Right lobe of liver (tissue), 4 donors: ENCODE measurements around the gene ALDH18A1.

Experiments used
- POLR2A ChIP-seq: fragments of 450-650 bp; IDR thresholded peaks from one replicate; pipeline ENCODE4 v1.6.1; 2017; ENCODE audit warnings: antibody characterized with exemption, mild to moderate bottlenecking
- TF ChIP-seq, protein P1 (sequence below), 4 donors: fragments of 200-600 bp in 3 of 4; fragments of 450-650 bp in 1 of 4; IDR thresholded peaks; one replicate each; pipeline versions ENCODE4 v1.5.1 to v1.8.0; 2016 to 2022; ENCODE audit warnings: antibody characterized with exemption in 4 of 4, mild to moderate bottlenecking in 2 of 4
- donor health status: DM: no; HTN: no; CAD: no.
- donor health status: DM: no; HTN: no; CAD: no.
- donor health status: DM: no; HTN: yes; CAD: no.

DNA sequence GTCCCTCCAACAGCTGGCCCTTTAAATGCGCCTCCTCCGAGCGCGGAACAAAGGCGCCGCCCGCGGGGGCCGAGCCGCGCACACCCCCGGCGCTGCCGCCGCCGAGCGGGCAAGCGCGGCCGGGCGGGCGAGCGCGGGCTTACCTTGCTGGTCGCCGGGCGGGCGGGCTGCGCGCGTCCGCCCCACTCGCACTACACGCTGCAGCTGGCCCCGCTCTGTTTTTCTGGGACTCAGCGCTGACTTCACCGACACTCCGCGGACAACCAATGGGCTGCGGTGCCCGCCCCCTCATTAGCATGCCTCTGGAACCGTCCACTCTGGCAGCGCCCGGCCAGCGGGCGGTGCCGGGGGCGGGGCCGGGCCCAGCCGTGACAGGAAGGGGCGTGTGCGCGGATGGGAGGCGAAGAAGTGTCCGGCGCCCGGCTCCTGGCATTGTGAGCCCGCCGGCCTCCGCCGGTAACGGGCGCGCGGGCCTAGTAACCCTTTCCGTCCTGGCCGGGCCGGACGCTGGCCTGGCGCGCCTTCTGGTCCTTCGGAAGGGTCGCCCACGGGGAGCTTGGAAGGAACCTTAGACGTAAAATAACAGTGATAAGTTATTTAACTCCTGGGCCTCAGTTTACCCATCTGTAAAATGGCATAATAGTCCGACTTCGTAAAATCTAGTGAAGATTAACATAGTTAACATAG, 95.2 kb downstream of the ALDH18A1 start, which contains the start of gene SORBS1:
- TF ChIP-seq, protein P1, sequence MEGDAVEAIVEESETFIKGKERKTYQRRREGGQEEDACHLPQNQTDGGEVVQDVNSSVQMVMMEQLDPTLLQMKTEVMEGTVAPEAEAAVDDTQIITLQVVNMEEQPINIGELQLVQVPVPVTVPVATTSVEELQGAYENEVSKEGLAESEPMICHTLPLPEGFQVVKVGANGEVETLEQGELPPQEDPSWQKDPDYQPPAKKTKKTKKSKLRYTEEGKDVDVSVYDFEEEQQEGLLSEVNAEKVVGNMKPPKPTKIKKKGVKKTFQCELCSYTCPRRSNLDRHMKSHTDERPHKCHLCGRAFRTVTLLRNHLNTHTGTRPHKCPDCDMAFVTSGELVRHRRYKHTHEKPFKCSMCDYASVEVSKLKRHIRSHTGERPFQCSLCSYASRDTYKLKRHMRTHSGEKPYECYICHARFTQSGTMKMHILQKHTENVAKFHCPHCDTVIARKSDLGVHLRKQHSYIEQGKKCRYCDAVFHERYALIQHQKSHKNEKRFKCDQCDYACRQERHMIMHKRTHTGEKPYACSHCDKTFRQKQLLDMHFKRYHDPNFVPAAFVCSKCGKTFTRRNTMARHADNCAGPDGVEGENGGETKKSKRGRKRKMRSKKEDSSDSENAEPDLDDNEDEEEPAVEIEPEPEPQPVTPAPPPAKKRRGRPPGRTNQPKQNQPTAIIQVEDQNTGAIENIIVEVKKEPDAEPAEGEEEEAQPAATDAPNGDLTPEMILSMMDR (IDR thresholded peaks at IDR 0.05) = no peak
- peak; percentile 99 for TF ChIP-seq POLR2A
